Measurements from ENCODE around the gene MSI2. TPM values are rescaled to one million over a fixed set of nuclear protein-coding genes. Genes with fewer than 3 reads are reported as not detected.

Gene MSI2
- total RNA-seq, 2 experiments from 2014 or later: 131 to 164 TPM

GRCh38 chr17:57637666-57638010 is 381.3 kb downstream of the MSI2 start:
- DNase-seq (ENCODE audit: low spot score): no peak
- TF ChIP-seq CTCF (conservative IDR thresholded peaks at IDR 0.05; ENCODE audit: low read length): no peak
- TF ChIP-seq EZH2phosphoT487 (IDR thresholded peaks at IDR 0.05; ENCODE audit: borderline replicate concordance, low read depth, low read length): no peak
- Histone ChIP-seq H3K36me3 (ENCODE audit: insufficient read depth, low read length) (peaks cover 24% of the 10 kb centered on the region), H3K9me3 (ENCODE audit: low read length) (0 out of 2 replicates have a peak, but pooled peaks cover 3% of the 10 kb centered on the region), H3K4me1 (ENCODE audit: insufficient read depth, low read length, poor library complexity, severe bottlenecking) (peaks cover 42% of the 10 kb centered on the region), H3K9me2 (ENCODE audit: insufficient read depth, low read length) (no peaks in the 10 kb centered on the region), H3K27ac (ENCODE audit: low read depth, low read length, poor library complexity, severe bottlenecking) (peak overlapping the region; percentile 94), H3K79me2 (ENCODE audit: insufficient read depth, low read depth, low read length) (no peaks in the 10 kb centered on the region), H2AFZ (ENCODE audit: low read length) (peak overlapping the region; percentile 26; the same call in 1 of the 2 replicates), H4K20me1 (ENCODE audit: insufficient read depth, low read length) (no peaks in the 10 kb centered on the region), H3K4me2 (ENCODE audit: low read length) (peak overlapping the region; percentile 67), H3K4me3 (ENCODE audit: low read depth, low read length, poor library complexity, severe bottlenecking) (peak overlapping the region; percentile 51)
- intact Hi-C loops (cut with micrococcal nuclease; ENCODE audit: unreplicated experiment): loop anchor here (2.0 to 5.0 kb wide), 2 partner anchors 33 to 35 kb away; no protein-coding TSS in a partner anchor
- no TSS peak for BruUV-seq (replicated peaks)
- POLR2A ChIA-PET: interaction anchor here (0.6 to 1.8 kb wide), 8 partner anchors 10 to 143 kb away, joined by 3 to 5 read pairs (median 4); no protein-coding TSS in a partner anchor
- CTCF ChIA-PET (ENCODE audit: unreplicated experiment): interaction anchor here (0.6 to 1.3 kb wide), 2 partner anchors 34 to 125 kb away, joined by 3 to 4 read pairs; no protein-coding TSS in a partner anchor

- POLR2A ChIA-PET: interaction anchor here (0.6 to 1.8 kb wide), 4 partner anchors 15 to 142 kb away, joined by 3 to 5 read pairs (median 4); no protein-coding TSS in a partner anchor
- Histone ChIP-seq H3K9me2 (ENCODE audit: insufficient read depth, low read length) (no peaks in the 10 kb centered on the region), H3K4me2 (ENCODE audit: low read length) (peak overlapping the region; percentile 67), H2AFZ (ENCODE audit: low read length) (no peak overlapping the region), H3K4me3 (ENCODE audit: low read depth, low read length, poor library complexity, severe bottlenecking) (no peak overlapping the region), H3K36me3 (ENCODE audit: insufficient read depth, low read length) (peaks cover 23% of the 10 kb centered on the region), H3K79me2 (ENCODE audit: insufficient read depth, low read depth, low read length) (no peaks in the 10 kb centered on the region), H3K9me3 (ENCODE audit: low read length) (0 out of 2 replicates have a peak, but pooled peaks cover 3% of the 10 kb centered on the region), H3K4me1 (ENCODE audit: insufficient read depth, low read length, poor library complexity, severe bottlenecking) (peaks cover 42% of the 10 kb centered on the region), H4K20me1 (ENCODE audit: insufficient read depth, low read length) (no peaks in the 10 kb centered on the region), H3K27ac (ENCODE audit: low read depth, low read length, poor library complexity, severe bottlenecking) (peak overlapping the region; percentile 94)
- intact Hi-C loops (cut with micrococcal nuclease; ENCODE audit: unreplicated experiment): loop anchor here (5.0 kb wide), 1 partner anchor 34 kb away; no protein-coding TSS in a partner anchor
- no peak for TF ChIP-seq EZH2phosphoT487 (IDR thresholded peaks at IDR 0.05; ENCODE audit: borderline replicate concordance, low read depth, low read length)
- TF ChIP-seq CTCF (conservative IDR thresholded peaks at IDR 0.05; ENCODE audit: low read length): no peak
- no TSS peak for BruUV-seq (replicated peaks)
- DNase-seq (ENCODE audit: low spot score): no peak
- CTCF ChIA-PET (ENCODE audit: unreplicated experiment): interaction anchor here (0.6 kb wide), 1 partner anchor 124 kb away, joined by 4 read pairs; no protein-coding TSS in a partner anchor
Measured at GRCh38 chr17:57638284-57638683, 382.0 kb downstream of the MSI2 start.

- DNase-seq (ENCODE audit: low spot score): no peak
- 0 out of 2 replicates have a peak, but pooled peaks cover 3% of the 10 kb centered on the region for H3K9me3 ChIP-seq (ENCODE audit: low read length)
- H3K4me1 ChIP-seq (ENCODE audit: insufficient read depth, low read length, poor library complexity, severe bottlenecking): peaks cover 42% of the 10 kb centered on the region
- intact Hi-C loops (cut with micrococcal nuclease; ENCODE audit: unreplicated experiment): loop anchor here (5.0 kb wide), 1 partner anchor 33 kb away; no protein-coding TSS in a partner anchor
- no peak overlapping the region for H2AFZ ChIP-seq (ENCODE audit: low read length)
- H3K36me3 ChIP-seq (ENCODE audit: insufficient read depth, low read length): peaks cover 13% of the 10 kb centered on the region
- no peak overlapping the region for H3K4me2 ChIP-seq (ENCODE audit: low read length)
- H4K20me1 ChIP-seq (ENCODE audit: insufficient read depth, low read length): no peaks in the 10 kb centered on the region
- CTCF ChIA-PET (ENCODE audit: unreplicated experiment): no interaction called here
- H3K27ac ChIP-seq (ENCODE audit: low read depth, low read length, poor library complexity, severe bottlenecking): no peak overlapping the region
- H3K79me2 ChIP-seq (ENCODE audit: insufficient read depth, low read depth, low read length): no peaks in the 10 kb centered on the region
- no TSS peak for BruUV-seq (replicated peaks)
- no peaks in the 10 kb centered on the region for H3K9me2 ChIP-seq (ENCODE audit: insufficient read depth, low read length)
- POLR2A ChIA-PET: no interaction called here
- no peak overlapping the region for H3K4me3 ChIP-seq (ENCODE audit: low read depth, low read length, poor library complexity, severe bottlenecking)
- TF ChIP-seq CTCF (conservative IDR thresholded peaks at IDR 0.05; ENCODE audit: low read length) (no peak), EZH2phosphoT487 (IDR thresholded peaks at IDR 0.05; ENCODE audit: borderline replicate concordance, low read depth, low read length) (no peak)
Measured at GRCh38 chr17:57639381-57639780, 383.1 kb downstream of the MSI2 start.
